Measurements from ENCODE around the gene VIT.

Gene VIT

GRCh38 chr2:36713310-36713709, 16.8 kb downstream of the VIT start:
- no peak for DNase-seq

- no peak for DNase-seq
These were observed 19.6 kb downstream of the VIT start for GRCh38 chr2:36716111-36716510.

GRCh38 chr2:36717603-36718266, 21.2 kb downstream of the VIT start:
- no peak for DNase-seq

- no peak for DNase-seq
These were observed 31.0 kb downstream of the VIT start for GRCh38 chr2:36727550-36727949.

- DNase-seq = no peak
These were observed 32.6 kb downstream of the VIT start for GRCh38 chr2:36729067-36729466.

GRCh38 chr2:36731941-36732672, 35.6 kb downstream of the VIT start:
- no peak for DNase-seq

- no peak for DNase-seq
These were observed 36.1 kb downstream of the VIT start for GRCh38 chr2:36732673-36733036.

- DNase-seq = no peak
These were observed 36.7 kb downstream of the VIT start for GRCh38 chr2:36733215-36733614.

GRCh38 chr2:36734304-36734703, 37.8 kb downstream of the VIT start:
- no peak for DNase-seq

- DNase-seq = no peak
These were observed 40.7 kb downstream of the VIT start for GRCh38 chr2:36737131-36737750.

GRCh38 chr2:36740061-36740460, 43.6 kb downstream of the VIT start:
- no peak for DNase-seq

GRCh38 chr2:36741188-36741837, 44.8 kb downstream of the VIT start:
- DNase-seq = no peak

- no peak for DNase-seq
These were observed 47.4 kb downstream of the VIT start for GRCh38 chr2:36743954-36744353.

- DNase-seq = no peak
These were observed 51.7 kb downstream of the VIT start for GRCh38 chr2:36748166-36748565.

- no peak for DNase-seq
These were observed 53.6 kb downstream of the VIT start for GRCh38 chr2:36750101-36750500.

GRCh38 chr2:36753706-36754221, 57.3 kb downstream of the VIT start:
- no peak for DNase-seq

GRCh38 chr2:36754578-36754977, 58.1 kb downstream of the VIT start:
- DNase-seq = no peak

- no peak for DNase-seq
These were observed 59.9 kb downstream of the VIT start for GRCh38 chr2:36756438-36756837.

- DNase-seq = no peak
These were observed 66.4 kb downstream of the VIT start for GRCh38 chr2:36762764-36763490.

GRCh38 chr2:36769106-36769505, 72.6 kb downstream of the VIT start:
- no peak for DNase-seq

- peak; percentile 65 for DNase-seq
These were observed 74.2 kb downstream of the VIT start for GRCh38 chr2:36770542-36771287.

- no peak for DNase-seq
These were observed 75.2 kb downstream of the VIT start for GRCh38 chr2:36771671-36772070.

Data from hematopoietic multipotent progenitor cell treated with erythropoietin and hydrocortisone succinate and interleukin-3 and kit ligand, for 8 days (in vitro differentiated cells).